ENCODE results near the gene TNNT3. TPM values are rescaled to one million over a fixed set of nuclear protein-coding genes. Genes with fewer than 3 reads are reported as not detected.

The TNNT3 gene
- total RNA-seq, 2 experiments from 2014 or later = 4.7 to 6.2 TPM

DNA sequence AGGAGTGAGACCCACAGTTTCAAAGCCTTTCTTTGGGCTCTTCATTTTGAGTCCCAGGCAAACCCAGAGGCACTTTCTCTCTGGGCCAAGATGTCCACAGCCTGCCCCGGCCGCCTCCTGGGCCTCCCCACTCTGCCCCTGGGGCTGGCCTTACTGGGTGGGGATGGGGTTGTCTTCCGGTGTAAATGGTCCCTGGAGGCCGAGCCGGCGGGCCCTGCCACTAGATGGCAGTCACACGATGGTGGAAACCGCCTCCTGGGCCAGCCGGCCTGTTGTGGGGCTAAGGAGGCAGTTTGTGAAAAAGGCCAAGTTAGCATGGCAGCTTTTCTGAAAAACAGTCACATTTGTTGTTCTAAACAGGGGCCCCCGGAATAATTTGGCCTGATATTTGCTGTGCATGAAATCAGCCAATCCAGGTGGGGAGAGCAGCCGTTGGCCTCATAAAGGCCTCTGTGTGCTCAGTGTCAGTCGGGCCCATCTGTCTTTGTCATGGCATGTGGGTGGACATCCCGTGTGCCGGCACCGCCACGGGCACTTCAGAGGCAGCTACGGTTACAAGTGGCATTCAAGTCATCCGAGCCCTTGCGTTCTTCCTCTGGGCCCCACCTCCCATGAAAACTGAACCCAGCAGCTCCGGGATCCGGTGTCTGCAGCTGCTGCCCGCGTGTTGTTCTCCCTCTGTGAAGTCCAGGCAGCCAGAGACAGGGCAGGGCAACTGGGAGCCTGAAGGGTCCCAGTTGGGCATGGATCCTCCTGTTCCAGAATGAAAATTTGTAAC is 34.2 kb downstream of the TNNT3 start:
- Histone ChIP-seq H3K4me2 (ENCODE audit: low read length) (no peak overlapping the region), H3K4me3 (ENCODE audit: low read depth, low read length, poor library complexity, severe bottlenecking) (no peak overlapping the region), H4K20me1 (ENCODE audit: insufficient read depth, low read length) (no peaks in the 10 kb centered on the region), H3K27ac (ENCODE audit: low read depth, low read length, poor library complexity, severe bottlenecking) (no peak overlapping the region), H3K4me1 (ENCODE audit: insufficient read depth, low read length, poor library complexity, severe bottlenecking) (no peaks in the 10 kb centered on the region), H3K9me2 (ENCODE audit: insufficient read depth, low read length) (no peaks in the 10 kb centered on the region), H3K9me3 (ENCODE audit: low read length) (no peaks in the 10 kb centered on the region), H3K36me3 (ENCODE audit: insufficient read depth, low read length) (no peaks in the 10 kb centered on the region), H3K79me2 (ENCODE audit: insufficient read depth, low read depth, low read length) (no peaks in the 10 kb centered on the region), H2AFZ (ENCODE audit: low read length) (no peak overlapping the region)
- no peak for DNase-seq (ENCODE audit: low spot score)
- ChIA-PET CTCF (ENCODE audit: unreplicated experiment) (no interaction called here), POLR2A (interaction anchor here (0.5 kb wide), 1 partner anchor 196 kb away, joined by 4 read pairs; no protein-coding TSS in a partner anchor)
- no peak for TF ChIP-seq EZH2phosphoT487 (IDR thresholded peaks at IDR 0.05; ENCODE audit: borderline replicate concordance, low read depth, low read length)
- no peak for TF ChIP-seq CTCF (conservative IDR thresholded peaks at IDR 0.05; ENCODE audit: low read length)
- BruUV-seq (replicated peaks) = no TSS peak
- intact Hi-C loops (cut with micrococcal nuclease; ENCODE audit: unreplicated experiment) = no loop called here

- CTCF ChIA-PET (ENCODE audit: unreplicated experiment) = interaction anchor here (0.6 kb wide), 1 partner anchor 226 kb away, joined by 3 read pairs; no protein-coding TSS in a partner anchor
- TF ChIP-seq EZH2phosphoT487 (IDR thresholded peaks at IDR 0.05; ENCODE audit: borderline replicate concordance, low read depth, low read length) = no peak
- no peak for TF ChIP-seq CTCF (conservative IDR thresholded peaks at IDR 0.05; ENCODE audit: low read length)
- H3K9me3 ChIP-seq (ENCODE audit: low read length) = no peaks in the 10 kb centered on the region
- no peaks in the 10 kb centered on the region for H3K79me2 ChIP-seq (ENCODE audit: insufficient read depth, low read depth, low read length)
- H3K4me3 ChIP-seq (ENCODE audit: low read depth, low read length, poor library complexity, severe bottlenecking) = no peak overlapping the region
- no peaks in the 10 kb centered on the region for H3K36me3 ChIP-seq (ENCODE audit: insufficient read depth, low read length)
- no peak overlapping the region for H3K4me2 ChIP-seq (ENCODE audit: low read length)
- H3K9me2 ChIP-seq (ENCODE audit: insufficient read depth, low read length) = no peaks in the 10 kb centered on the region
- DNase-seq (ENCODE audit: low spot score) = no peak
- BruUV-seq (replicated peaks) = no TSS peak
- POLR2A ChIA-PET = interaction anchor here (0.7 kb wide), 1 partner anchor 152 kb away, joined by 3 read pairs; no protein-coding TSS in a partner anchor
- intact Hi-C loops (cut with micrococcal nuclease; ENCODE audit: unreplicated experiment) = no loop called here
- H3K27ac ChIP-seq (ENCODE audit: low read depth, low read length, poor library complexity, severe bottlenecking) = no peak overlapping the region
- H2AFZ ChIP-seq (ENCODE audit: low read length) = no peak overlapping the region
- H4K20me1 ChIP-seq (ENCODE audit: insufficient read depth, low read length) = no peaks in the 10 kb centered on the region
- no peaks in the 10 kb centered on the region for H3K4me1 ChIP-seq (ENCODE audit: insufficient read depth, low read length, poor library complexity, severe bottlenecking)
These were observed 38.9 kb downstream of the TNNT3 start for GRCh38 chr11:1958367-1958766.

DNA sequence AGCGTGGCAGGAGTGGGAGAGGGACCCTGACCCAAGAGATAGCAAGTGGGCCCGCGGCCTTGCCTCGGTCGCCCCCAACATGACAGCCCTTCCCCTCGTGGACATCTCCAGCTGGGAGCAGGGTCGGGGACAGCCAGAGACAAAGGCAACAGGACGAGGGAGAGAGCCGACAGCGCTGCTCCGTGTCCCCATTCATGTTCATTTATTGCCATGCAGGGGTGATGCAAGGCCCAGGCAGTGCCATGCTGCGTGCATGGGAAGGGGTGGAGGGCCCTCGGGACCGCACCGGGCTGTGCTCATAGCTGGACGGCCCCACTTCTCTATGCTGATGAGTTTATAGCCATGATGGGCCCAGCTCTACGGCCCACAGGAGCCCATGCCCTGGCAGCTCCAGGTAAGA is 40.3 kb downstream of the TNNT3 start:
- no peaks in the 10 kb centered on the region for H3K9me2 ChIP-seq (ENCODE audit: insufficient read depth, low read length)
- ChIA-PET POLR2A (interaction anchor here (0.6 kb wide), 1 partner anchor 894 kb away, joined by 3 read pairs; no protein-coding TSS in a partner anchor), CTCF (ENCODE audit: unreplicated experiment) (no interaction called here)
- no peak for DNase-seq (ENCODE audit: low spot score)
- H3K36me3 ChIP-seq (ENCODE audit: insufficient read depth, low read length) = no peaks in the 10 kb centered on the region
- no peaks in the 10 kb centered on the region for H3K9me3 ChIP-seq (ENCODE audit: low read length)
- no peaks in the 10 kb centered on the region for H3K4me1 ChIP-seq (ENCODE audit: insufficient read depth, low read length, poor library complexity, severe bottlenecking)
- H4K20me1 ChIP-seq (ENCODE audit: insufficient read depth, low read length) = no peaks in the 10 kb centered on the region
- intact Hi-C loops (cut with micrococcal nuclease; ENCODE audit: unreplicated experiment) = no loop called here
- no peaks in the 10 kb centered on the region for H3K79me2 ChIP-seq (ENCODE audit: insufficient read depth, low read depth, low read length)
- H2AFZ ChIP-seq (ENCODE audit: low read length) = no peak overlapping the region
- H3K4me2 ChIP-seq (ENCODE audit: low read length) = no peak overlapping the region
- BruUV-seq (replicated peaks) = no TSS peak
- no peak overlapping the region for H3K4me3 ChIP-seq (ENCODE audit: low read depth, low read length, poor library complexity, severe bottlenecking)
- H3K27ac ChIP-seq (ENCODE audit: low read depth, low read length, poor library complexity, severe bottlenecking) = no peak overlapping the region
- TF ChIP-seq CTCF (conservative IDR thresholded peaks at IDR 0.05; ENCODE audit: low read length) = no peak
- no peak for TF ChIP-seq EZH2phosphoT487 (IDR thresholded peaks at IDR 0.05; ENCODE audit: borderline replicate concordance, low read depth, low read length)
